A549 (cell line): Measurements from ENCODE around the gene OVCH2.

Source experiments
- EP300 ChIP-seq, 2 experiments: fragments of >200 bp; sonication (Bioruptor Twin); formaldehyde crosslinking; IDR thresholded peaks; 2 replicates in 1 of 2; 3 replicates in 1 of 2; pipeline ENCODE4 v1.6.1; 2016 to 2017
- MYC ChIP-seq: IDR thresholded peaks from 2 replicates; pipeline ENCODE4 v1.6.1; 2012; ENCODE audit warnings: mild to moderate bottlenecking, inconsistent platforms, low read length, improper control_type of control experiment, borderline replicate concordance
- POLR2A ChIP-seq: IDR thresholded peaks from 2 replicates; pipeline ENCODE4 v1.6.1; 2012; ENCODE audit warnings: mild to moderate bottlenecking, low read length
- POLR2AphosphoS2 ChIP-seq: conservative IDR thresholded peaks from 2 replicates; pipeline ENCODE4 v1.6.1; 2012; ENCODE audit warnings: low read length, improper control_type of control experiment, inconsistent platforms
- RAD21 ChIP-seq, 2 experiments: fragments of >200 bp in 1 of 2; sonication (Bioruptor Twin) in 1 of 2; formaldehyde crosslinking in 1 of 2; IDR thresholded peaks in 1 of 2; conservative IDR thresholded peaks in 1 of 2; 2 replicates in 1 of 2; 3 replicates in 1 of 2; pipeline ENCODE4 v1.6.1; 2012 to 2018; ENCODE audit warnings: inconsistent platforms in 1 of 2
- RCOR1 ChIP-seq: fragments of 150-350 bp; IDR thresholded peaks from 2 replicates; pipeline ENCODE4 v1.6.1; 2014; ENCODE audit warnings: antibody characterized with exemption, low read length, low read depth
- ZC3H11A ChIP-seq: fragments of 450-650 bp; IDR thresholded peaks from 2 replicates; pipeline ENCODE4 v1.6.1; 2014; ENCODE audit warnings: antibody characterized with exemption, mild to moderate bottlenecking
- TF ChIP-seq, protein P1 (sequence below): fragments of >200 bp; sonication (Bioruptor Twin); formaldehyde crosslinking; IDR thresholded peaks from 3 replicates; pipeline ENCODE4 v1.5.1; 2016
- TF ChIP-seq, protein P2 (sequence below): fragments of 450-650 bp; IDR thresholded peaks from 2 replicates; pipeline ENCODE4 v1.6.1; 2014; ENCODE audit warnings: antibody characterized with exemption

DNA sequence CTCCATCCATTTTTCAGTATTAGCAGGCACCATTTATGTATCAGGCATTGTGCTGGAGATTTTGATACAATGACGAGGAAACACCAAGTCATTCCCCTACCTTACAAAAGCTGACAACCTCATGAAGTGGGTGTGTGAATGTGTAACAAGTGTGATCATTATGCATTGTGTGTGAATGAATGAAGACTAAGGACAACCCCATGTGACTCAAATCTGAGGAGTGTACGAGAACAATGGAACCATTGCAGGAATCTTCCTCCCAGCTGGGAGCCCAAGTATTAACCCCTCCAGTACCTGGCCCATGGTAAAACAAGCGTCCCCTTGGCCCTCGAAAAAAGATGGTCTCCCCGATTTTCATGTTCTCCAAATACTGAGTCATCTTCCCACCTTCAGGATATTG, 37.4 kb downstream of the OVCH2 start:
- TF ChIP-seq, protein P1, sequence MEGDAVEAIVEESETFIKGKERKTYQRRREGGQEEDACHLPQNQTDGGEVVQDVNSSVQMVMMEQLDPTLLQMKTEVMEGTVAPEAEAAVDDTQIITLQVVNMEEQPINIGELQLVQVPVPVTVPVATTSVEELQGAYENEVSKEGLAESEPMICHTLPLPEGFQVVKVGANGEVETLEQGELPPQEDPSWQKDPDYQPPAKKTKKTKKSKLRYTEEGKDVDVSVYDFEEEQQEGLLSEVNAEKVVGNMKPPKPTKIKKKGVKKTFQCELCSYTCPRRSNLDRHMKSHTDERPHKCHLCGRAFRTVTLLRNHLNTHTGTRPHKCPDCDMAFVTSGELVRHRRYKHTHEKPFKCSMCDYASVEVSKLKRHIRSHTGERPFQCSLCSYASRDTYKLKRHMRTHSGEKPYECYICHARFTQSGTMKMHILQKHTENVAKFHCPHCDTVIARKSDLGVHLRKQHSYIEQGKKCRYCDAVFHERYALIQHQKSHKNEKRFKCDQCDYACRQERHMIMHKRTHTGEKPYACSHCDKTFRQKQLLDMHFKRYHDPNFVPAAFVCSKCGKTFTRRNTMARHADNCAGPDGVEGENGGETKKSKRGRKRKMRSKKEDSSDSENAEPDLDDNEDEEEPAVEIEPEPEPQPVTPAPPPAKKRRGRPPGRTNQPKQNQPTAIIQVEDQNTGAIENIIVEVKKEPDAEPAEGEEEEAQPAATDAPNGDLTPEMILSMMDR, result no peak
- TF ChIP-seq POLR2A, result no peak
- TF ChIP-seq POLR2AphosphoS2, result no peak
- no peak for TF ChIP-seq EP300 (IDR thresholded peaks at IDR 0.05)
- TF ChIP-seq MYC, result no peak
- TF ChIP-seq RAD21 (conservative IDR thresholded peaks at IDR 0.05 in 1 of 2, IDR thresholded peaks at IDR 0.05 in 1 of 2), result no peak
- TF ChIP-seq, protein P2, sequence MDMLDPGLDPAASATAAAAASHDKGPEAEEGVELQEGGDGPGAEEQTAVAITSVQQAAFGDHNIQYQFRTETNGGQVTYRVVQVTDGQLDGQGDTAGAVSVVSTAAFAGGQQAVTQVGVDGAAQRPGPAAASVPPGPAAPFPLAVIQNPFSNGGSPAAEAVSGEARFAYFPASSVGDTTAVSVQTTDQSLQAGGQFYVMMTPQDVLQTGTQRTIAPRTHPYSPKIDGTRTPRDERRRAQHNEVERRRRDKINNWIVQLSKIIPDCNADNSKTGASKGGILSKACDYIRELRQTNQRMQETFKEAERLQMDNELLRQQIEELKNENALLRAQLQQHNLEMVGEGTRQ, result no peak
- no peak for TF ChIP-seq ZC3H11A
- no peak for TF ChIP-seq RCOR1
